ENCODE data around the gene NFIX. TPM values are rescaled to one million over a fixed set of nuclear protein-coding genes. Genes with fewer than 3 reads are reported as not detected.
A peak's percentile ranks its signal among the peaks of the same experiment; 100 is the strongest.

NFIX gene
- polyA plus RNA-seq, 1 donor (not counting 4 experiments of a cell fraction or from before 2014, with no cell fraction given), result 5.2 TPM

- Histone ChIP-seq H3K4me2 (ENCODE audit: control insufficient read depth, extremely low read depth, insufficient read depth, low read depth, low read length) (peak overlapping the region; percentile 99), H3K79me2 (ENCODE audit: control insufficient read depth, insufficient read depth, low read length) (no peaks in the 10 kb centered on the region), H3K4me1 (ENCODE audit: control insufficient read depth, extremely low read depth, insufficient read depth, low read length) (peaks cover 4% of the 10 kb centered on the region), H3K9ac (ENCODE audit: control insufficient read depth, extremely low read depth, insufficient read depth, low read length) (peak overlapping the region; percentile 76), H3K4me3 (ENCODE audit: control insufficient read depth in 2 of 3, extremely low read depth in 1 of 3, insufficient read depth in 2 of 3, low read depth in 1 of 3, low read length in 3 of 3) (peak overlapping the region in 1 of 3 experiments; percentile 42), H2AFZ (ENCODE audit: control insufficient read depth, low read length) (peak overlapping the region; percentile 100), H3K27me3 (ENCODE audit: control insufficient read depth, extremely low read depth, insufficient read depth, low read length) (no peaks in the 10 kb centered on the region), H3K9me1 (ENCODE audit: control insufficient read depth, extremely low read depth, insufficient read depth, low read length) (no peaks in the 10 kb centered on the region), H3K36me3 (ENCODE audit: control insufficient read depth in 2 of 2, extremely low read depth in 1 of 2, insufficient read depth in 2 of 2, low read length in 2 of 2) (no peaks in the 10 kb centered on the region), H3K27ac (ENCODE audit: control insufficient read depth, insufficient read depth, low read length) (peak overlapping the region; percentile 67), H3K9me3 (ENCODE audit: control insufficient read depth, low read depth, low read length) (no peaks in the 10 kb centered on the region), H4K20me1 (ENCODE audit: control insufficient read depth, extremely low read depth, insufficient read depth, low read length) (no peaks in the 10 kb centered on the region)
- DNase-seq (ENCODE audit: low read depth, low spot score) (no peak), FAIRE-seq (no peak)
- TF ChIP-seq CTCF (optimal IDR thresholded peaks at IDR 0.05 in 1 of 3, IDR thresholded peaks at IDR 0.05 in 1 of 3, conservative IDR thresholded peaks at IDR 0.05 in 1 of 3; ENCODE audit: extremely low read depth in 1 of 3, insufficient read depth in 2 of 3, low read length in 3 of 3) (no peak), EZH2 (IDR thresholded peaks at IDR 0.05; ENCODE audit: low read length) (no peak)
- dilution Hi-C loops (cut with MboI; ENCODE audit: extremely low pct_ligation_motif_present, low sequenced_read_pairs), result no loop called here
Observed at GRCh38 chr19:12965812-12966135, 29.5 kb upstream of the NFIX start.

GRCh38 chr19:12967907-12968306, 27.4 kb upstream of the NFIX start:
- Histone ChIP-seq H3K4me2 (ENCODE audit: control insufficient read depth, extremely low read depth, insufficient read depth, low read depth, low read length) (no peak overlapping the region), H3K4me3 (ENCODE audit: control insufficient read depth in 2 of 3, extremely low read depth in 1 of 3, insufficient read depth in 2 of 3, low read depth in 1 of 3, low read length in 3 of 3) (no peak overlapping the region), H3K4me1 (ENCODE audit: control insufficient read depth, extremely low read depth, insufficient read depth, low read length) (peaks cover 4% of the 10 kb centered on the region), H3K36me3 (ENCODE audit: control insufficient read depth in 2 of 2, extremely low read depth in 1 of 2, insufficient read depth in 2 of 2, low read length in 2 of 2) (no peaks in the 10 kb centered on the region), H3K9ac (ENCODE audit: control insufficient read depth, extremely low read depth, insufficient read depth, low read length) (no peak overlapping the region), H3K9me3 (ENCODE audit: control insufficient read depth, low read depth, low read length) (no peaks in the 10 kb centered on the region), H2AFZ (ENCODE audit: control insufficient read depth, low read length) (no peak overlapping the region), H4K20me1 (ENCODE audit: control insufficient read depth, extremely low read depth, insufficient read depth, low read length) (no peaks in the 10 kb centered on the region), H3K79me2 (ENCODE audit: control insufficient read depth, insufficient read depth, low read length) (no peaks in the 10 kb centered on the region), H3K27me3 (ENCODE audit: control insufficient read depth, extremely low read depth, insufficient read depth, low read length) (no peaks in the 10 kb centered on the region), H3K9me1 (ENCODE audit: control insufficient read depth, extremely low read depth, insufficient read depth, low read length) (no peaks in the 10 kb centered on the region), H3K27ac (ENCODE audit: control insufficient read depth, insufficient read depth, low read length) (no peak overlapping the region)
- DNase-seq (ENCODE audit: low read depth, low spot score), result no peak
- dilution Hi-C loops (cut with MboI; ENCODE audit: extremely low pct_ligation_motif_present, low sequenced_read_pairs), result no loop called here
- no peak for FAIRE-seq
- TF ChIP-seq CTCF (optimal IDR thresholded peaks at IDR 0.05 in 1 of 3, IDR thresholded peaks at IDR 0.05 in 1 of 3, conservative IDR thresholded peaks at IDR 0.05 in 1 of 3; ENCODE audit: extremely low read depth in 1 of 3, insufficient read depth in 2 of 3, low read length in 3 of 3), result no peak
- TF ChIP-seq EZH2 (IDR thresholded peaks at IDR 0.05; ENCODE audit: low read length), result no peak
